ENCODE results near the gene PFN1.

- TF ChIP-seq CTCF (IDR thresholded peaks at IDR 0.05; ENCODE audit: low read depth, low read length, poor library complexity, severe bottlenecking) (no peak), EZH2phosphoT487 (IDR thresholded peaks at IDR 0.05; ENCODE audit: borderline replicate concordance, low read length) (no peak)
Measured at GRCh38 chr17:4913994-4914393, 34.3 kb downstream of the PFN1 start.

All from DOHH2 (cell line).